ENCODE measurements around the gene TNFAIP3. TPM values are rescaled to one million over a fixed set of nuclear protein-coding genes. Genes with fewer than 3 reads are reported as not detected.

TNFAIP3 gene
- total and polyA plus RNA-seq, 2 of the 4 experiments (the other 2 are of a cell fraction) = 5.0 to 14.2 TPM

DNA sequence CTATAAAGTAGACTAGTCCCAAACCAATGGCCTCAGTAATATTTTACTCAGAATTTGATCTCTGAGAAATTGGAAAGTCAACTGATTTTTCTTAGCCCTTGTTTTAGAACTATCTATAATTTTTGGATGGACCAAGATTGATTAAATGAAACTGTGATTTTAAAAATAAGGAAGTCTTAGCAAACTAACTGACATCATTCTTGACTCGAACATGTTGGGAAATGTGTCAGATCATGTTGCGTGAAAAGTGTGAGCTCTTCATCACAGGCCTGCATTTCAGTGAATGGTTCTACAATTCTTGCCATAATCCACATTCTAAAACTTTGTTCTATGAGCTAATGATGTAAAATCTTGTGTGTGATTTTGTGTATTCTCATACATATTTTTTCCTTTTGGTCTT, 11.0 kb downstream of the TNFAIP3 start:
- Histone ChIP-seq H3K4me1 (ENCODE audit: control insufficient read depth, insufficient read depth, low read length) (peaks cover 6% of the 10 kb centered on the region), H2AK5ac (ENCODE audit: low read depth, low read length) (no peak overlapping the region), H3K9me3 (ENCODE audit: control insufficient read depth, insufficient read depth, low read length) (no peaks in the 10 kb centered on the region), H4K91ac (ENCODE audit: insufficient read depth, low read depth, low read length) (no peak overlapping the region), H3K23ac (ENCODE audit: low read depth, low read length) (no peak overlapping the region), H3K56ac (ENCODE audit: extremely low read depth, insufficient read depth, low read length) (no peak overlapping the region), H3K18ac (ENCODE audit: low read depth, low read length) (no peak overlapping the region), H3K4me2 (ENCODE audit: low read depth, low read length) (no peak overlapping the region), H3K79me1 (ENCODE audit: low read depth in 1 of 2, low read length in 2 of 2) (peaks cover 7 to 8% of the 10 kb centered on the region in 2 experiments), H3K4ac (ENCODE audit: low read depth, low read length) (no peak overlapping the region), H3K27me3 (ENCODE audit: control insufficient read depth, insufficient read depth, low read length) (no peaks in the 10 kb centered on the region), H3K36me3 (ENCODE audit: control insufficient read depth, insufficient read depth, low read length) (peaks cover 60% of the 10 kb centered on the region), H3K4me3 (ENCODE audit: insufficient read depth, low read depth, low read length) (no peak overlapping the region), H3K27ac (ENCODE audit: insufficient read depth, low read length) (no peak overlapping the region), H4K8ac (ENCODE audit: low read depth in 2 of 2, low read length in 2 of 2) (no peak overlapping the region), H3K14ac (replicated peaks; ENCODE audit: low read depth, low read length) (no peak overlapping the region), H3K9ac (ENCODE audit: low read depth, low read length) (no peak overlapping the region), H2AK9ac (replicated peaks; ENCODE audit: low read depth, low read length, poor library complexity) (no peak overlapping the region), H3K9me1 (ENCODE audit: insufficient read depth, low read length) (peaks cover 6% of the 10 kb centered on the region; the same call in 1 of the 2 replicates), H2BK20ac (ENCODE audit: low read depth, low read length) (no peak overlapping the region), H2BK15ac (ENCODE audit: low read depth, low read length) (no peak overlapping the region), H4K5ac (ENCODE audit: low read depth, low read length) (no peak overlapping the region), H4K20me1 (ENCODE audit: insufficient read depth, low read length) (no peaks in the 10 kb centered on the region), H2BK5ac (ENCODE audit: low read depth, low read length, poor library complexity, severe bottlenecking) (no peak overlapping the region), H2AFZ (replicated peaks; ENCODE audit: low read length, poor library complexity) (no peak overlapping the region), H2BK120ac (ENCODE audit: low read depth, low read length) (no peak overlapping the region)
- TF ChIP-seq RAD21 (IDR thresholded peaks at IDR 0.05; ENCODE audit: low read length) (no peak), ELK1 (IDR thresholded peaks at IDR 0.05; ENCODE audit: borderline replicate concordance, low read depth, low read length) (no peak), BHLHE40 (IDR thresholded peaks at IDR 0.05; ENCODE audit: low read depth, low read length) (no peak)
- in situ Hi-C loops (cut with MboI; ENCODE audit: low sequenced_read_pairs) (loop anchor here (5.0 kb wide), 1 partner anchor 64 kb away; no protein-coding TSS in a partner anchor), dilution Hi-C loops (cut with HindIII; ENCODE audit: low sequenced_read_pairs, unreplicated experiment) (no loop called here), intact Hi-C loops (cut with micrococcal nuclease) (no loop called here)
- ChIA-PET POLR2A (ENCODE audit: unreplicated experiment) (no interaction called here), CTCF (no interaction called here)
- DNase-seq (no peak), ATAC-seq (ENCODE audit: low read depth) (no peak)
- WGBS, 2 experiments (ENCODE audit: extremely low coverage in 2 of 2, insufficient read length in 1 of 2) = no CpG with 5 or more reads among the region's 2 CpGs
- no TSS peak for BruUV-seq (replicated peaks)
